GM21717 (cell line): ENCODE data around the gene ITPKC.

Source experiments
- ATAC-seq: cut with Tn5 transposase; IDR thresholded peaks from one replicate; pipeline ENCODE4 v1.9.1; 2021; ENCODE audit warnings: mild to moderate bottlenecking, moderate library complexity; ENCODE audit not compliant: unreplicated experiment

ITPKC gene

DNA sequence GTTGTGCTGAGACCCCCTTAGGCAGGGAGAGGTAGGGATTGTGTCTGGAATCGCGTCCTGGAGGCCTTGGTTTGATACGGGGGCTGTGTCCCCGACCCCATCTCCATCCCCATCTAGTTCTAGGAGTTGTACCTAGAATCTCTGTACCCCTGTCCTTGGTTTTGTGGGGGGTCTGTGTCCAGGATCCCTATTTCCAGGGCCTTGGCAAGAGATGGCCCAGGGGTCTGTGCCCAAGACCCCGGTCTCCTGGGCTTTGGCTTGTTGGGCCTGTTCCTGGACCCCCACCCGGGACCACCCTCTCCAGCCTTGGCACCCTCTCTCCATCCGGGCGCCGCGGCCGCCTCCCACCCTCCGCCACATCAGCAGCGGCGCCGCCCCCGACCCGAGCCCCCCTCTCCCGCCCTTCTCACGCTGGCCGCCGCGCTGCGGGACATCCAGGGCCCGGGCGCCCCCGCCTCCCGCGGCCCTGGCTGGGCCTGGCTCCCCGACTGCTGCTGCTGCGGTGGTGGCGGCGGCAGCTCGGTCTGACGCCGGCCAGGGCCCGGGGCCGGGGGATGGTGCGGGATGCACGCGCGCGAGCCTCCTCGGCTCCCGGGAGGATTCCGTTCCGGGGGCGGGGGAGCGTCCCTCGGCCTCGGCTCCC is 26.7 kb upstream of the ITPKC start, which contains the start of gene NUMBL:
Gene NUMBL (minus strand): TSS at position 602 of the 643 bp plus-strand sequence. CDS start 168 bp downstream, at position 434.
- ATAC-seq = no peak

DNA sequence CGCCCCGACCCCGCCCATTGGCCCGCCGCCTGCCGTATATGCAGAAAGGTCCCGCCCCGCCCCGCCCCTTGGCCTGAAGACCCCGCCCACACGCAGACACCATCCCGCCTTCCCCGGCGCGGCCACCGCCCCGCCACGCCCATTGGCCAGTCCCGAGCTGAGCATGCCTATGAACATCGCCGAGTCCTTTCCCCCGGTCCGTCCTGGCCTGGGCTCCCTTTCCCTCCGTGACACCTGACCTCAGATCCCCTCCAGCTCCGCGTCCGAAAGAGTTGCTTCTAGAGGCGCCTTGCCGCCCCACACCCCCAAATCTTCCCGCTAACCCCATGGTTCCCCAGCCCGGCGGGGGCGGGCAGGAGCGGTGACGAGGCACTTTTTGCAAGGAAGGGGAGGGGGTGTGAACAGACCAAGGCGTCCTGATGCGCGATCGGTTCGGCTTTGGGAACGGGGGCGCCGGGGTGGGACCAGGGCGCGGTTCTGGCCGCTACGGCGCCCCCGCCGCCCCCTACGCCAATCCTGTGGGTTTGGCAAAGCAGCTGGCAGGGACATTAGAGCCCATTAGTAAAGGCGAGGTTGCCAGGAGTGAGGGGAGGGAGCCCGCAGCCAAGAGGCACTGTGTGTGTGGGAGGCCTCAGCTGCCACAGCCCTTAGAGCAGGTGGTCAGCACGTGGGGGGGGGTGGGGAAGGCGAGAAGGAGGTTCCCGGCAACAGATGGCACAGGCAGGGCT is 26.1 kb upstream of the ITPKC start:
- ATAC-seq = peak; percentile 49

DNA sequence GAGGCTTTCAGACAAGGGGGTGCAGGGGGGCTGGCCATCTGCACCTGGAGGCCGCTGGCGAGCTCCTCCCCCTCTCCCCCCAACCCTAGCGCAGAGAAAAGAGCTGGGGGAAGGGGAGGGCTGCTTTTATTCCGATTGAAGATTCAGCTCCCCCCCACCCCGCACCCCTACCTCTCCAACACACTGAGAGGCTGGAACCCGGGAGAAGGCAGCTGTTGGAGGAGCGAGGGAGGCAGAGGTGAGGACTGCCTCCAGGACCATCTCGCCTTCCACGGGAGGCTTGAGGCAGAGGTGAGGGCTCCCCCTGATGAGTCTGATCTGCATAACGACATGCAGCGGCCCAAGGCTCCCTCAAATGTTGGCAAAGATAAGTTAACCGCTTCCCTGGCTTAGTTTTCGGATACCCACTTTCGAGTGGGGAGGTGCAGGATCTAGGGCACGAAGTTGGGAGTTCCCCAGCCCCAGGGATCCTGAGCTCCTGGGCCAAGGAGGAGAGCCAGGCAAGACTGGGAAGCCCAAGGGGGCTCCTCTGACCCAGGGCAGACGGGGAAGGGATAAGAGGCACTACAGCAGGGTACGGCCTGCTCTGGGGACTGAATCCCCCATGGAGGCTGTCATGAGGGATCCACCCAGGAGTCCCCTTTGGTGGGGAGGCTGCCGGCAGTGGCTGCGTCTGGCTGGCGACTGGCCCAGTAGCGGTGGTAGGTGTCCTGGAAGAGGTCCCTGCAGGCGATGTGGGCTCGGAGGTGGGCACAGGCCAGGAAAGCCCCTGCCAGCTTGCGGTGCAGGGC is 25.3 kb upstream of the ITPKC start:
- no peak for ATAC-seq

DNA sequence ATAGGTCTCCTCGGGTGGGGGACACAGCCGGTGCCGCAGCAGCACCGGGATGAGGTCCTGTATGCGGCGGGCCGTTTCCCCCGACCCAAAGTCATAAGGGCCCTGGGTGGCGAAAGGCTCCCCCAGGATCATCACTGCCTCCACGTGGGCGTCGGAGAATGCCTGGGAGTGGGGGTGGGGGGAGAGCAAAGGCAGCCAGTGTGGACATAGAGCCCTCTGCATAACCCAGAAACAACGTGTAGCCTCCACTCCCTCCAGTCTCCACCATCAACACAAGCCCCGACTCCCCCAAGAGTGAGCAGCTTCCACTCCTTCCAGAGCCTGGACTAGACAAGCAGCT is 24.7 kb upstream of the ITPKC start:
- no peak for ATAC-seq

DNA sequence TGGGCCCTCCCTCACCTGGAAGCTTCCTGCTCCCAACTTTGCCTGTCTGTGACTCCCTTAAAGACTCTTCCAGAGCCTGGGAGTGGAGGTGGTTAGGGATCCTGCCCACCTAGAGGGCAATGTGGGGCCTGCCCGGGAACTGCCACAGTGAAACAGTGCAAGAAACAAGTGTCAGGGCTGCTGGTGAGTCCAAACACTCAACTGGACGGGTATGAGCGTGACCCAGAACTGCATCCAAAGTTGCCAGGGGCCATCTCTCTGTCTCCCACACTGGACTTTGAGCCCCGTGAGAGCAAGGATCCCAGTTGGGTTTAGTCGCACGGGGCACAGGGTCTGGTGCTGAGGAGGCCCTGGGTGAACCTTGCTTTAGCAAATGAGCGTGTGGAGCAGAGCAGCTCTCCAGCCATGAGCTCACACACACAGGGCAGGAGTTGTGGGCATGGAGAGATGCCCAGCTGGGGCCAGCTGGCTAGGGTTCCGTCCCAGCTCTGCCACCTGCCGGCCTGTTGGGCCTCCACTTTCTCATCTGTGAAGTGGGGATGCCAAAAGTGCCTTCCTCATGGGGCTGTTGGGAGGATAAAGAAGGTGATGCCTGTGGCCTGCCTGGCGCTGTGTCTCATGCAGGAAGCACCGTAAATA is 23.6 kb upstream of the ITPKC start:
- no peak for ATAC-seq

DNA sequence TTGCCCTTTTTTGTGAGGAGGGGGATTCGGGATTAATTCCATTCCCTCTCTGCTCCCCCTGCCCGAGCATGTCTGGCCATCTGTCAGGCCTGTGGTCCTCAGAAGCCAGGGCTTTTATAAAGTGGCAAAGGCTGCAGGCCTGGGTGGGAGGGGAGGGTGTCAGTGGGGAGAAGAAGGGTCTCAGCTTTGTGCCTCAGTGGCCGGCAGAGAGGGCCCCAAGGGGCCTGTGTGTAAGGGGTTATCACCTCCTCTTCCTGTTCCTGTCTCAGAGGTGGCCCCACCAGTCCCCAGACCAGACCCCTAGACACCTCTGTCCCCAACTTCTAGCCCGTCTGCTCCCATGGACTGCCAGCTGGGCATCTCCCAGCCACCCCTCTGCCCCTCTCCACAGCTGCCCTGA is 23.0 kb upstream of the ITPKC start:
- ATAC-seq = no peak

DNA sequence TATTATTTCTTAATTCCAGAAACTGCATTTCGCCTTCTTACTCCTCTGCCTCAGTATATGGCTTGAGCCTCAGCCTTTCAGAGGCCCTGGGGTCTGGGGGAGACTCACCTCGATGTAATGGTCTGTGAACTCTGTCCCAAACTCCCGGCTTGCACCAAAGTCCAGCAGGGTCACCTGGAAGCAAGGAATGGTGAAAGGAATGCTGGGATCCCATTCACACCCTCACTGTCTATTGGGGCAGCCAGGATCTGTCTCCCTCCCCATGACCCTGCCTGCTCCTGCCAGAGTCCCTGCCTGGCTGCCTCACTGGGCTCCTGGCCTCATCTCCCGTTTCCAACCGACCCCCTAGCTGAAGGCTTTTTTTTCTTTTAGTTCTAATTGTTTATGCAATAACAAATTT is 21.0 kb upstream of the ITPKC start:
- ATAC-seq = no peak

DNA sequence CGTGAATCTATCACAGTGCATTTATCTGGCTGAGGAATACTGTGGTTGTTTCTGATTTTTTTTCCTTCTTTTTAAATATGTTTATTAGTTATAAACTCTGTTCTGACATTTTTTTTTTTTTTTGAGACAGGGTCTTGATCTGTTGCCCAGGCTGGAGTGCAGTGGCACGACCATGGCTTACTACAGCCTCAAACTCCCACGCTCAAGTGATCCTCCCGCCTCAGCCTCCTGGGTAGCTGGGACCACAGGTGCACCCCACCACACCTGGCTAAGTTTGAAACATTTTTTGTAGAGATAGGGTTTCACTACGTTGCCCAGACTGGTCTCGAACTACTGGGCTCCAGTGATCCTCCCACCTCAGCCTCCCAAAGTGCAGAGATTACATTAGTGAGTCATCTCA is 19.9 kb upstream of the ITPKC start:
- no peak for ATAC-seq

DNA sequence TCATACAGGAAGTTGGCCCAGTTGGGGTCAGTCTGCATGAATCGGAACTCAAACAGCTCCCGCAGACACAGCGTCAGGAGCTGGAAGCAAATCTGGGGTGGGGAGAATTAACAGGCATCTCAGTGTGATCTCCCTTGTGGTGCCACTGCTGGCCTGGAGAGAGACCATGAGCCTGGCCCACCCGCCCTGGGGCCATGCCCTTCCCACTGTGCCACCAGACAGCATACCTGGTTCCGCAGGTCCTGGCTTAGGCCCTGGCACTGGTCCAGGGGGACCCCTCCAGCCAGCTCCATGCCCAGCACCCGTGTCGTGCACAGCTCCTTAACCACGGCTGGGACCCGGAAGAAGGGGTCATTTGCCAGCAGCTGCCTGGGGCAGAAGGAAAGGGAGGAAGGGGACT is 16.8 kb upstream of the ITPKC start:
- ATAC-seq = no peak

DNA sequence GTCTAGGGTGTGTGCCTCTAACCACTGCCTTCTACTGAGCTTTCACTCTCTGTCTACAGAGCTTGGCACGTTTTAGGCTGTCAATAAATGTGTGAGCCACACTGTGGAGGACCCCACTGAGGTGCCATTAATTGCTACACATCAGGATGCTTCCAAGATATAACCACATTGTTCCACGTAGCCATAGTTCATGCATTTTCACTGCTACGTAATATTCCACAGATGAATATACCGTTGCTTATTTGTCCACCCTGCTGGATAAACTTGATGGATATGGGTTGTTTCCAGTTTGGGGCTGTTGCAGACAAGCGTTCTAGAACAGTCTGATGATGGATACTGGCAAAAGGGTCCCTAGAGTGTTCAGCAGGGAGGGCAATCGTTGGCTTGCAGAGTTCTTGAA is 15.2 kb upstream of the ITPKC start:
- ATAC-seq = no peak

DNA sequence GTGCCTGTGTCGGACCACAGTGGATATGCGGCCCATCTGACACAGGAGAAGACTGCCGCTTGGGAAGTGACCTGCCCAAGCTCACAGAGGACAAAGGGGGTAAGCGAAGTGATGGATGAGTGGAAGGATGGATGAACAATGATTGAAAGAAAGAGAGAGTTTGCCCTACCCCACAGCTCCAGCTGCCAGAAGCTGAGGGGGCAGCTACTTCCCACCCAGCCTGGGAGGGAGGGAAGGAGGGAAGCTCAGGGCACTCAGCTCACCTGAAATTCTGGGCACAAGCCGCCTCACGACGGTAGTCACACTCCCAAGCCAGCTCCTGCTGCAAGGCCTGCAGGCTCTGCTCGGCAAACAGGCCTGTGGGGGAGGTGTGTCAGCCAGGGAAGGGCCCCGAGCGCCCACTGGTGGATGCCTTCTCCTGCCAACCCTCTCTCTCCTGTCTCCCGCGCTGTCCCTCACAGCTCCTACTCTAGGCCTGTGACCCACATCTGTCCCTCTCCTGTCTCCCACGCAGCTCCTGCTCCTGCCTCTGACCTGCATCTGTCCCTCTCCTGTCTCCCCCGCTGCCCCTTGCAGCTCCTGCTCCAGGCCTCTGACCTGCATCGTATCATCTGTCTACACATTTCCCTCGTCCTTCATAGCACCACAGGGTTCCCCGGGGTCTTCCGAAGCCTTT is 14.4 kb upstream of the ITPKC start:
- no peak for ATAC-seq

DNA sequence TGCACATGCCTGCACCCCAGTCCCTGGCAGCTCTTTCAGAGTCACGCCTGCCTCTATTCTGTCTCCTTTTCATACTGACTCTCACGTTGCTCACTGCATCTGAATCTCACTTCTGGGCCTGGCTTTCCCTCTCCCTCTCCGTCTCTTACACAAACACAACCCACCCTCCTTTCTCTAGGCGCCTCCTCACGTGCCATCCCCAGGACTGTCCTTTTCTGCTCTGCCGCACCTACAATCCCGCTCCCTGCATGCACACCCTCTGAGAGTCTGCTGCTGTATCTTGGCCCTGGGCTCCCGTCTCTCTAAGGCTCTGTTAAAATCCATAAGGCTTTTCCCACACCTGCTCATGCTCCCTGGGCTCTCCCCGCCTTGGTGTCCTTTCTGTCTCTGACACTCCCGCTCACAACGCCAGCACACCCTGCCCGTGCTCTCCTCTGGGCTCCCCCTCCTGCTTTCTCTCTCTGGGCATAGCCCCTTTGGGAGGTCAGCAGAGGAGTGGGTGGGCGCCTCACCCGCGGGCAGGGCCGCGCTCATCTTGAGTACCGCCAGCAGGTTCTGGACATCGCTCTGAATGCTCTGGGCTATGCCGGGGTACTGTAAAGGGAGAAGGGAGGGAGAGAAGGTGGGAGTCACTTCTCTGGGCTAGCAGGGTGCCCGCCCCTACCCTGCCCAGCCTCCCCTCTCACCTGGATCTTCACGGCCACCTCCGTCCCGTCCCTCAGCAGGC is 13.7 kb upstream of the ITPKC start:
- ATAC-seq = no peak

DNA sequence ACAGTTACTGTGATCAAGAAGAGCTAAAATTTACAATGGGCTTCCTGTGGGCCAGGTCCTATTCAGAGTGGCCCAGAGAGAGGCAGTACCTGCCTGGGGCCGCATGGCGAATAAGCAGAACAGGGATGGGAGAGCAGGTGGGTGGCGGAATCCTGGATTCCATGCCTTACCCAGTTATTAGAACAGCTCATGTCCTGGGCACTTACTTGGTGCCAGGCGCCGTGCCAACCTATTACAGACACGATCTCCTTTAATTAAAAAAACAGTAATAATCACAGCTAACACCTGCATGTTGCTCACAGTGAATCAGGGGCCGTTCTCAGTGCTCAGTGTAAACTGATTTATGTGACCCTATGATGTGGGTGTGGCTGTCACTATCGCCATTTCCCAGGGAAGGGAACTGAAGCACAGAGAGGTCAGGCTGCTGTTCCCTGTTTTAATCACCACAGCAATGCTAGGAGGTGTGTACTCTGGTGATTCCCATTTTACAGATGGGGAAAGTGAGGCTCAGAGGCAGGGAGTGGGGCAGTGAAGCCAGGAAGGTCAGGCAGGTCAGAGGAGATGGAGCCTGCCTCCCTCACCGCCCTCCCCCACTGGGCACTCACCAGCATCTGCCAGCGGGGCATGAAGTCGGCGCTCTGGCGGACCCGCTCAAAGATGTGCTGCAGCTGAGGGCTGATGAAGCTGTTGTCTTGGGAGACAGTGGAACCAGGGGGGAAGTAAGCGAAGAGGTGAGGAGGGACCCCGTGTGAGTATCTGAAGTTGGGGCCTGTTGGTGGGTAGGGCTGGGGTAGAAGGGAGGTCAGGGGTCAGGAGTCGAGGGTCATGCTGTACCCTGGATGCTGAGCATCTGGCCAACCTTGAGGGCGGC is 12.2 kb upstream of the ITPKC start:
- no peak for ATAC-seq

DNA sequence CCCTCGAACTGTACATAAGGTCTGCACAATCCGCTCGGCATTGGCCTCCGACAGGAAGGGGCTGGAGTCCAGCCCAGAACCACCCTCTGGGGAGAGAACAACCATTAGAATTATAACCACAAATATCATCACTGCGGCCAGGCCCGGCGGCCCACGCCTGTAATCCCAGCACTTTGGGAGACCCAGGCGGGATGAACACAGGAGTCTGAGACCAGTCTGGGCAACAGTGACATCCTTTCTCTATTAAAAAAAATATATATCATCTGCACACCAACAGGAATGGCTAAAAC is 11.6 kb upstream of the ITPKC start:
- no peak for ATAC-seq

DNA sequence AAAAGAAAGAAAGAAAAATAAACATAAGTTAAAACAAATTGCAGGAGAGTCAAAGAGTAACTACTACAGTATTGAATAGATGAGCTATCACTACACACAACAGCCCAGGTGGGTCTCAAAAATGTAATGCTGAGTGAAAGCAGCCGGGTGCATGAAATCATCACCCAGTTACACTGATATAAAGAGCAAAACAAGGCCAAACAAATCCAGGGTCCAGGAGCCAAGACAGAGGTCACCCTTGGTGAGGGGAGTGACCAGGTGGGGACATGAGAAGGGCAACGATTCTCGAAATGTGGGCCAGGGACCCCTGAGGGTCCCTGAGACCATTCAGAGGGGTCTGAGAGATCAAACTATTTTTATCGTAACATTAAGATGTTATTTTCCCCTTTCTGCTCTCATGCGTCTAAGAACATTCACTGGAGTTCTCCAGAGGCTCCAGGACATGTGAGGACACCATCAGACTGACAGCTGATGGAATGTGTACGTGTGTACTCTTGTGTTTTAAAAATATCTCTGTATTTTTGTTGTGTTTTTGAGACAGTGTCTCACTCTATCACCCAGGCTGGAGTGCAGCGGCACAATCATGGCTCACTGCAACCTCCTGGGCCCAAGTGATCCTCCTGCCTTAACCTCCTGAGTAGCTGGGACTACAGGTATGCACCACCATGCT is 10.8 kb upstream of the ITPKC start:
- ATAC-seq = no peak

DNA sequence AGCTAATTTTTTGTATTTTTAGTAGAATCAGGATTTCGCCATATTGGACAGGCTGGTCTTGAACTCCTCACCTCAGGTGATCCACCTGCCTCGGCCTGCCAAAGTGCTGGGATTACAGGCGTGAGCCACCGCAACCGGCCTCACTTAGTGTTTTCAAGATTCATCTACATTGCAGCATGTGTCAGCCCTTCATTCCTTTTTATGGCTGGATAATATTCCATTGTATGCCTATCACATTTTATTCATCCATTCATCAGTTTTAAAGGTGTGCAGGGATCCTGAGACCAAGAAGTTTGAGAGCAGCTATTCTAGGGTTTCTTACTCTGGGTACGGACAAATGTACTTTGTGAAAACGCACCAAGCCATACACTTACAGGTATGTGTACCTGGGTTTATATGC is 9.3 kb upstream of the ITPKC start:
- no peak for ATAC-seq

DNA sequence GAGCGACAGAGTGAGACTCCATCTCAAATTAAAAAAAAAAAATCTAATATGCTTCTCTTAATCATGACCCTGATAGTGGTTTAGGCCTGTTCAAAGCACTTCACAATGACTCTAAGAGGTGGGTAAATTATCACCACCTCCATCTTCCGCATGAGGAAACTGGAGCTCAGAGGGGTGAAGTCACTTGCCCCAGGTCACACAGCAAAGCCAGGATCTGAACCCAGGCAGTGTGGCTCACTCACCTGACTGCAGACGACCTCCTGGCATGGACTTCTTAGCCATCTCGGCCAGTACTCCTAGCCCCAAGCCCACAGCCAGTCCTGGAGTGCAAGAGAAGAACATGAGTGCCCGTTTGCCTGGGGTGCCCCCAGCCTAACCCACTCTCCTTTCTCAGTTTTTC is 7.1 kb upstream of the ITPKC start:
- no peak for ATAC-seq

DNA sequence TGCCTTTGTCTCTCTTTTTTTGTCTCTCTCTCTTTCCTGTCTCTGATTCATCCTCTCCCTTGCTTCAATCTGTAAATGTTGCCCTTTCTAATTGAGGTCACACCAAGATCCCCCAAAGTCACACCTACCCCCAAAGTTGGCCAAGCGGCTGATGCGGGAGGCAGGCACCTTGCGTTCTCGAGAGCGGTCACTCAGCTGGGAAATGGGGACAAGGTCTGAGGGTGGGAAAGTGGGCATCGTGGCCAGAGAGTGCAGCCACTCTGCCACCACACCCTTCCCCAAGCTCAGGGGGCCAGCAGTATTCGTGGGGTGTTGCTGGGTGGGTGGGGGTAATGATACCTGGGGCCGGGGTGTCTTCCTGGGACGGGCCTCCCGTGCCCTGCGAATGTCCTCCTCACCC is 3.0 kb upstream of the ITPKC start:
- no peak for ATAC-seq
